HG02981 (cell line): ENCODE measurements around the gene CCZ1.
"Not testable (repeated sequence)": the region's sequence is repeated elsewhere in the genome, so short reads cannot be mapped to it uniquely, and the experiment has no call there.

Source experiments
- ATAC-seq: cut with Tn5 transposase; IDR thresholded peaks from one replicate; pipeline ENCODE4 v1.9.1; 2021; ENCODE audit warnings: mild to moderate bottlenecking, moderate library complexity; ENCODE audit not compliant: unreplicated experiment

CCZ1 gene

DNA sequence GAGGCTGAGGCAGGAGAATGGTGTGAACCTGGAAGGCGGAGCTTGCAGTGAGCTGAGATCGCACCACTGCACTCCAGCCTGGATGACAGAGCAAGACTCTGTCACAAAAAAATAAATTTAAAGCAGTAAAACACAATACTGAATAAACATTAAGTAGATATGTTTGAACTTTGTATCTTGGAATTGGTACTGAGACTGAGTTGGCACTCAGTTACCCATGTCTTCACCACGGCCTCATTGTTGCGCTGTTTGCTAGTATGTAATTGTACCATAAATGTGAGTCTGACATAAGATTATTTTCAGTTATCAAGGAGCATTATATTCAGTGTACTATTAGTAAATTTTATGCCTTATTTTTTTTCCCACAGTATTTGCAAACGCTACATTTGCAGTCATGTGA is 6.2 kb downstream of the CCZ1 start:
- not testable (repeated sequence) for ATAC-seq

DNA sequence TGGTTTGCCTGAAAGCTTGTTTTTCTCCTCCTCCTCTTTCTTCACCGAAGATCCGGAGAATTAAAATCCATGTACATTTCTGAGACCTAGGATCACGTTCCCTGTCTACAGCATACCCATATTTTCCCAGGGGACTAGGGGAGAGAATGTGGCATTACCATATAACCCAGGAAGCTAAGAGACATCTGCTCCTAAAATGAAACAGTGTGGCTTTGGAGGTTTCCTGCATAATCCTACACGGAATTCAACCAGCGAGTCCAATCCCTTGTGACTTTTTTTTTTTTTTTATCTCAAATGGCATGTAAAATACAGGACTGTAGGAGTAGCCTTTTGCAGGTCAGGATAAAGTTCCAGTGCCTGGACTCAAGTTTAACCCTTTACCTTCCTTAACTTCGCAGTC is 10.3 kb downstream of the CCZ1 start:
- ATAC-seq = not testable (repeated sequence)

DNA sequence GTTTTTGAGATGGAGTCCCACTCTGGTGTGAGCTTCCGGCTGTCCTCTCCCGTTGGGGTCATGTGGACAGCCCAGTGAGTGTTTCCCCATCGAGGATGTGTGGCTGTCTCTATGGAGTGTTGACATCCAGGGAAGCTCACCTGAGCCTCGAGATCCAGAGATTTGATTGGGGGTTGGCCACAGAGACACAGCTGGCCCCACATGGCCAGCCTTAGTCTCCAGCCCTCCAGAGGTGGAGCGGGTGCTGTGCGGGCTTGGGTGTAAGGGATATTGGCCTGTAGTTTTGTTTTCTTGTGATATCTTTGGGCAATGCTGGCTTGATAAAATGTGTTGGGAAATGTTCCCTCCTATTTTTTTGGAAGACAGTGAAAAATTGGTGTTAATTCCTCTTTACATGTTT is 18.0 kb downstream of the CCZ1 start:
- ATAC-seq = not testable (repeated sequence)

DNA sequence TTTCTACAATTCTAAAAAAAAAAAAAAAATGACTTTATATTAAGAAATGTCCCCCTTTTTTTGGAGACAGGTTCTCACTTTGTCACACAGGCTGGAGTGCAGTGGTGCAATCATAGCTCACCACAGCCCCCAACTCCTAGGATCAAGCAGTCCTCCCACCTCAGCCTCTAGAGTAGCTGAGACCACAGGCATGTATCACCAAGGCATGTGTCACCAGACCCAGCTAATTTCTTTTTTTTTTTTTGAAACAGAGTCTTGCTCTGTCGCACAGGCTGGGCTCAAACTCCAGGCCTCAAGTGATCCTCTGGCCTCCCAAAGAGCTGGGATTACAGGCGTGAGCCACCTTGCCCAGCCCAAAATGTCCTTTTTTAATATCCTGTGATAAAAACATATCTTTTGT is 25.6 kb downstream of the CCZ1 start:
- not testable (repeated sequence) for ATAC-seq

DNA sequence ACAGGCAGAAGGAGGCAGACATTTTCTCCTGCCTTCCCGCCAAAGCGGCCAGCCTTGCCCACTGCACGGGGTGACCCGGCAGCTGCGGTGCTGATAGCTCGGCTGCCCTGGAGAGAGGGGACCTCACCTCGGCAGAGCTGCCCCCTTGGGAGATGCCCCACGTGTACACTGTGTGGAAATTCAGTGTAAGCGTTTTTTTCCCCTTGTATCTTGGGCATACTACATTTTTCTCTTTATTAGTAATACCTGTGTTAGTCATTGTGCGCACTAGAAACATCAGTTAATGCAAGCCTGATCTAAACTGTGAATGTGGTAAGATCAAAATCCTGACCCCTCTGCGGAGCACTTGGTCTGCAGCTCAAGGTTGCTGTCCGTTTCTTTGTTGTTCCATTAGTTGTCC is 26.1 kb downstream of the CCZ1 start:
- not testable (repeated sequence) for ATAC-seq

DNA sequence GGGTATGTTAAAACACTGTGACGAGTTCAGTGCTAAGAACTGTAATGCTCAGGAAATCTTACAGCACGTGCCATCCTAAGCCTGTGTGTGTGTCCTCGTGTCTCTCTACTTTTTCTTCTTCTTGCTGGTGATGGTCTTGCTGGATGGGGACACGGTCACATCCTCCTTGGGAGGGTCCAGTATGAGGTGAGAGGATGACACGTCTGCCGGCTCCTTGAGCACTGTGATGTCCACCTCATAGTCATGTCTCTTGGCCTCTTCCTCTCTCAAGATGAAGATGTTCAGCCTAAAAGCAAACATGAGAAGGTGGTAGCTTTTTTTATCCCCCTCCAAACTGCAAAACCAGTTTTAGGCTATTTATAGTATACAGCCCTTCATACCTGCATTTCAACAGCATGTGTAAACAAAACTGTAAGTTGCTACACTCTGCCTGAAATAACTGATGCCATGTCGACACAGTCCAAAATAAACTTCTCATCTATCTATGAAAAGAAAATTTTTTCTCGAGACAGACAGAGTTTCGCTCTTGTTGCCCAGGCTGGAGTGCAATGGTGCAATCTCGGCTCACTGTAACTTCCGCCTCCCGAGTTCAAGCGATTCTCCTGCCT is 27.8 kb downstream of the CCZ1 start:
- not testable (repeated sequence) for ATAC-seq

DNA sequence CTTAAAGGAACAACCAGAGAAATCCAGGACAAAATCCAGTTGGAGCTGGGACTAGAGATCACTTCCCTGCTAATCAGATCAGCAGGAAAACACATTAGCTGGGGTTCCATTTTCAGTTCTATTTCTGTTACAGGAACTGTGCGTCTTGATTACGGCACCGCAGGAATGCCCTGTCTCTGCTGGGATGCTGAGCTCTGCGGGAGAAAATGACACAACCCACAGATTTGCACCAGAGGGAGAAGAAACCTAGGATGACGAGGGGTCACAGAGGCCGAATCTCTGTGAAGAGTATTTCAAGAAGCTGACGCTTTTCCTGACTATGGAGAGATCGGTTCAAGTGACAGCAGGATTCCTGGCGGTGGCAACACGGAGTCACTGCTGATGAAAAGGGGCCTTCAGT is 31.8 kb downstream of the CCZ1 start:
- not testable (repeated sequence) for ATAC-seq

DNA sequence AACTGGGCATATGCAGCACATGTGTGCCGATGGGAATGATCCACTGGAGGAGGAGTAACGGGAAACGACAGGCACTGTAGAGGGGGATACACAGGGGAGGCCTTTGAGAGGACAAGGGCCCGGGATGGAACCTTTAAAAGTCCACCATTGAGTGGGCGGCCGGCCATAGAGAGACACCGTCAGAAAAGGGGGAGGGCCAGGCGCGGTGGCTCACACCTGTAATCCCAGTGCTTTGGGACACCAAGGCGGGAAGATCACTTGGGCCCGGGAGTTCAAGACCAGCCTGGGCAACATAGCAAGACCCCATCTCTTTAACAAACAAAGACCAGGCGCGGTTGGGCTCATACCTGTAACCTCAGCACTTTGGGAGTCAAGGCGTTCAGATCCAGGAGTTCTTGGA is 32.7 kb downstream of the CCZ1 start:
- not testable (repeated sequence) for ATAC-seq

DNA sequence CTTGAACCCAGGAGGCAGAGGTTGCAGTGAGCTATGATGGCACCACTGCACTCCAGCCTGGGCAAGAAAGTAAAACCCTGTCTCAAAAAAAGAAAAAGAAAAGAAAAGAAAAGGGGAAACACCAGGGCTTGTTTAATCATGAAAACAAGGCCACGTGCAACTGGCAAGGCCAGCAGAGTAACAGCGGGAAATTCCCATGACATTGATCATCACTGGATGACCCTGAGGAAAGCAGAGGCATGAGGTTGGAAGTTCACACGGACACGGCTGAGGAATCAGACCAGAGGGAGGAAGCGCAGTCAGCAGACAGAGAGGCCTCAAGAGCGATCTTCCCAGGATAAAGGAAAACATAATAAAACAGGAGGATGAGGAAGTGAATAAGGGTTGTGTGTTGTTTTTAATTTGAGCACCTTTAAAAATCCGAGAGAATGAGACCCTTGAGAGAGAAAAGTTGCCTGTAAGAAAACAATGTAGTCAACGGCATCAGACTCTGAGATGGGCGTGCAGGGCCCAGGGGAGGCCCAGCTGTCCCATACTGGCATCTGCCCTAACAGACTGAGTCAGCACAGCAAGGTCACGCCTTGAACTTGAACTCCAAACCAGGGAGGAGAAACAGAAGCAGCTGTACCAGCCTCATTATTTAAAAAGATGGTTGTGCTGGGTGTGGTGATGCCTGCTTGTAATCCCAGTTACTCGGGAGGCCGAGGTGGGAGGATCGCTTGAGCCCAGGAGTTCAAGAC is 33.5 kb downstream of the CCZ1 start:
- not testable (repeated sequence) for ATAC-seq

DNA sequence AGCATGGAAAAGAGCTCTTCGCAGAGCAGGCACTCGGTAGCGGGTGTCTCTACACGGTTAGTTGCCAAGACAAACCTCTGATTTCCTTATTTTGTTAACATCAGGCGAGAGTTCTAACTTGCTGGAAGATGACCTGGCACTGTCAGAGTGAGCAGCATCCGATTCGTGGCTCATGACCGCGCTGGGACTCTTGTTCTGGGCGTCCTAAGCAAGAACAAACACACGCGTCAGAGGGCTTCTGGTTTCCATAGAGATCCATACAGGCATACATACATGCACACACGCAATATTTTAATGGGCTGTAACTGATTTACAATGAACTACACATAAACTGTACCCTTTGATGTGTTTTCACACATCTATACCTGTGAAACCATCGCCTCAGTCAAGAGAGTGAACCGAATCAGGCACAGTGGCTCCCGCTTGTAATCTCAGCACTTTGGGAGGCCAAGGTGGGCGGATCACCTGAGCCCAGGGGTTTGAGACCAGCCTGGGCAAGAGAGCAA is 36.5 kb downstream of the CCZ1 start:
- not testable (repeated sequence) for ATAC-seq

DNA sequence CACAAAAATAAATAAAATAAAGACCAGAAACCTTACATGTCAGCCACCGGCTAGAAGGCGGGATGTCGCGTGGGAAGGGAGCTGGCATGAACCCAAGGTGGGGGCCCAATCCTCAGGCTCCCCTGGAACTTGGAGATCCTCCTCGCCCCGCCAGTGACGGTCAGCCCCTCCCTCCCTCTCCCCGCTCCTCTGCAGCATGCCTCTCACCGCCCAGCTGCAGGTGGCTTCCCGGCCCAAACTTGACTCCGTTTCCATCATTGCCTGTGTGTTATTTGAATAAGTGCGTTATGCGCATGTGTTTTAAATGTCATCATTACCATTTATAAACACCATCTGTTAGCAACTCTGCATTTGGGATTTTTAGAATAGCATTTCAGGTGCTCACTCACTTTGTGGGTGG is 64.7 kb downstream of the CCZ1 start:
- ATAC-seq = not testable (repeated sequence)

DNA sequence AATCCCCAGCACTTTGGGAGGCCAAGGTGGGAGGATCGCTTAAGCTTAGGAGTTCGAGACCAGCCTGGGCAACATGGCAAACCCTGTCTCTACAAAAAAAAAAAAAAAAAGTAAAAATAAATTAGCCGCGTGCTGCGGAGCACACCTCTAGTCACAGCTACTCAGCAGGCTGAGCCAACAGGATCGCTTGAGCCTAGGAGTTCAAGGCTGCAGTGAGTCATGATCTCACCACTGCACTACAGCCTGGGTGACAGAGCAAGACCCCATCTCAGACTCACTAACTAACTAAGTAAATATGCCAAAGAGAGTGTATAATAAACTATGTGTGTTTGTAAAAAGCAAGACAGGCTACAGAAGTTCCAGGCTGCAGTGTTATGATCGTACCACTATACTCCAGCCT is 65.3 kb downstream of the CCZ1 start:
- ATAC-seq = not testable (repeated sequence)

DNA sequence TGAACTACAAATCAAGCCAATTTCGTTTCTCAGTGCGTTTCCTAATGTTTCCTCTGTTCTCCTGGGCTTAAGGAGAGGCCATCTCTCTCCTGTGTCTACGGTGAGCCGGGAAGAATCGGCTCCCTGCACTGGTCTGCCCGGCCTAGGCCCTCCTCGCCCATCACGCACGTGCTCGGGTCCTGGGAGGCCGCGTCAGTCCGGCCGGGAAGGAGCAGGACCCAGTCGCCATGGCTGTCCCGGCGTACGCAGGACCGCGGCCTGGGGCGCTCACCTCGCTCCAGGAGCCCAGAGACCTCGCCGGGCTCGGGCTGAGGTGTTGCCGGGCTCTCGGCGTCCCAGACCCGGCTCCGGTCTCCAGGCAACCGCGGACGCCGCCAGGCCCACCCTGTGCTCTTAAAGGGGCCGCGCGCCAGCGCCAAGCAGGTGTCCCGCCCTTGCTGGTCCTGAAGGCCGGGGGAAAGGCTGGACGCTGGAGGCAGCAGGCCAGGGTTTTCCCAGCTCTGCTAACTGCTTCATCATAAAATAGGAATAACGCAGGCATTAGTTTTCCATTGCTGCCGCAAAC is 71.9 kb downstream of the CCZ1 start, which contains the start of gene RSPH10B:
TSS of gene RSPH10B (minus strand) at position 343 of the 565 bp plus-strand sequence. CDS start 3,573 bp downstream, outside the sequence.
- ATAC-seq = not testable (repeated sequence)

DNA sequence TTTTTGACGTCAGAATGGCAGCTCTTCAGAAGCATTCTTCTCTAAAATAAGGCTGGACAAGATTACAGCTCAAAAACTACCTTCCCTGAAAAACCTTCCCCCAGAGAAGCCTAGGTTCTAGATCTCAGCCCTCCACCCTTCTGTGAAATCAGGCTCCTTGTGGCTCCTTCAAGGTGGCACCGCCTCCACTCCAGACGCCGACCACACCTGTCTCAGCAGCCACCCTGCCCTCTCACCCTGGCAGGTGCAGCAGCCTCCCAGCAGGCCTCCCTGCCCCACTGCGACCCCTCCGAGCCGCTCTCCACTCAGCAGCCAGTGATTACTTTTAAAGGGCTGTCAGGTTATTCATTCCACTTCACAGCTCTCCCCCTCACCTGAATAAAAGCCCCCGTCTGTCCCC is 75.0 kb downstream of the CCZ1 start:
- not testable (repeated sequence) for ATAC-seq
